PFSK-1 (cell line): ENCODE data around the gene COP1.

ENCODE experiments used
- FOXP2 ChIP-seq: optimal IDR thresholded peaks from 2 replicates; pipeline ENCODE3; 2011; ENCODE audit warnings: borderline replicate concordance, control low read depth, inconsistent platforms; ENCODE audit not compliant: insufficient read depth; ENCODE audit errors: extremely low read length, extremely low read depth
- POLR2AphosphoS5 ChIP-seq: IDR thresholded peaks from 2 replicates; pipeline ENCODE4 v1.6.1; 2012; ENCODE audit warnings: low read depth, mild to moderate bottlenecking, control low read depth, low read length, moderate library complexity
- REST ChIP-seq, 2 experiments: IDR thresholded peaks; 2 replicates each; pipeline versions ENCODE4 v1.6.1 to v1.8.0; 2011 to 2012; ENCODE audit warnings: low read depth in 2 of 2, low read length in 2 of 2, control low read depth in 1 of 2, inconsistent platforms in 1 of 2, mild to moderate bottlenecking in 1 of 2, moderate library complexity in 1 of 2; ENCODE audit not compliant: insufficient read depth in 1 of 2
- SIN3A ChIP-seq: IDR thresholded peaks from 2 replicates; pipeline ENCODE4 v1.6.1; 2012; ENCODE audit warnings: mild to moderate bottlenecking, low read length, moderate library complexity, borderline replicate concordance; ENCODE audit not compliant: insufficient read depth

- no peak for TF ChIP-seq POLR2AphosphoS5
- TF ChIP-seq FOXP2: no peak
- TF ChIP-seq SIN3A: no peak
- TF ChIP-seq REST (IDR thresholded peaks at IDR 0.05; ENCODE audit: insufficient read depth in 1 of 2, low read depth in 2 of 2, low read length in 2 of 2): no peak
Observed at GRCh38 chr1:175944591-175944990, 262.5 kb downstream of the COP1 start.
